Lower leg skin (tissue), 4 donors: Measurements from ENCODE around the gene CAMTA1. TPM values are rescaled to one million over a fixed set of nuclear protein-coding genes. Genes with fewer than 3 reads are reported as not detected.

Experiments used
- DNase-seq, 2 donors: peaks; one replicate each; pipeline ENCODE4 v3.0.0-alpha.2; 2019; ENCODE audit warnings: low spot score in 2 of 2
- H3K4me3 ChIP-seq: fragments of 200-600 bp; sonication (generic); 2 replicates; pipeline ENCODE4 v1.5.1; 2017; ENCODE audit warnings: mild to moderate bottlenecking, low read depth; ENCODE audit not compliant: poor library complexity, severe bottlenecking
- POLR2A ChIP-seq, 2 donors: fragments of 450-650 bp; IDR thresholded peaks; one replicate each; pipeline ENCODE4 v1.6.1; 2016 to 2017; ENCODE audit warnings: antibody characterized with exemption in 2 of 2, mild to moderate bottlenecking in 1 of 2, moderate library complexity in 1 of 2
- WGBS, 2 donors: methylation state at CpG; one replicate each; pipeline ENCODE4 v1.1.5; 2018; 5-methylcytosine and 5-hydroxymethylcytosine counted together
- intact Hi-C: fragments of 100-400 bp; cut with DNase I; formaldehyde crosslinking; loops from one replicate; pipeline ENCODE4 v1.15.0; 2023; ENCODE audit warnings: low total_unique reads
- total RNA-seq, 4 donors: library from RNA; depleted of rRNA; stranded (reverse); fragments of >200 nt; gene quantifications; one replicate each; pipeline ENCODE4 v1.1.0, GENCODE V29; 2016
- TF ChIP-seq, protein P1 (sequence below), 3 donors: fragments of 450-650 bp; IDR thresholded peaks; one replicate each; pipeline ENCODE4 v1.5.1; 2016; ENCODE audit warnings: antibody characterized with exemption in 3 of 3, mild to moderate bottlenecking in 3 of 3, moderate library complexity in 2 of 3

The CAMTA1 gene
- total RNA-seq, 4 donors from 2014 or later = 24.4 to 52.3 (median 32.9) TPM

DNA sequence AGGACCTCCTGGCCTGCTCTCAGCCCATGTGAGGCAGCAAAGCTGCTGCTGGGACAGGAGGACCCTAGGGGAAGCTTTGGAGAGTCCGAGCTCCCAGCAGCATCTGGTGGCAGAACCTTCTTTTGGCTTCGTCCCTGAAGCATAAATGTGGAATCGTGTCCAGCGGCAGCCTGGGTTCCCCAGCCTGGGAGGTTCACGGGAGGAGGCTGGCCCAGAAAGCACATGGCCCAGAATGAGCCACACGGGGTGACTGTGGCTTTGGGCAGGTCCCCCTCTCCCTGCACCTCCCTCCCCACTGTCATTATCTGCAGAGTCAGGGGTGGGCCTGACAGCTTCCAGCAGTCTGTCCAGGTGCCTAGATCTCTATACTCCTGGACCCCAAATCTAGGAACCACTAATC is 667.8 kb downstream of the CAMTA1 start:
- intact Hi-C loops = no loop called here
- no peak for DNase-seq

DNA sequence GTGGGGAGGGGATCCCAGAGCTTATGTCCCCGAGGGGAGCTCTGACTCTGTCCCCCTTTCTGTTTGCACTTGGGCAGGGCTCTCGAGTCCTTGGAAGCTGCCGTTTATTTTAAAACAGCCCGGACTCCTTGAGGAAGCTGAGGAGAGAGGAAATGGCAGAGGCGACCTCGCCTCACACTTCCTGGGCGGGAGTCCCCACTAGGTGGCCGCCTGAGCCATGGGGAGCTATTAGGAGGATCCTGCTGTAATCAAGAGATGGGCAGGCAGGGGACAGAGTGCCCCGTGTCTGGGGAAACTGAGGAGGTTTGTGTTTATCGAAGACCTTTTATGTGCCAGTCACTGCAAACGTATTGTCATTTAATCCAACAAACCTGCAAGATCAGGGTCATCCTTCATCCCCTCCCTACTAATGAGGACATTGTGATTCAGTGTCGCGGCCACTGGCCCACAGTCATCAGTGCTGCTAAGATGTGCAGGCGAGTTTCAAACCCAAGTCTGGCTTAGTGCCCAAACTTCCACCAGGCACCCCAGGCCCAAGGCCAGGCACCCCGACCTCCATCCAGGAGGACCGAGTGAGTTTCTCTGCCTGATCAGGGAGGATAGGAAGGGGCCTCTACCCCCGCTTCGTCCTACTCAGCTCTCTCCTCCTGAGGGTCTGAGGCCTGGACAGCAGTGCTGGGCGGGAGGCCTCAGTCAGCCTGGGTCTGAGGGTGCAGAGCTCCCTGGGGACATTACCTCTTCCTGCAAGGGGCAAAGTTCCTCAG is 669.0 kb downstream of the CAMTA1 start:
- intact Hi-C loops = no loop called here
- WGBS, 2 donors = 70 to 74% methylated on average over 19 of the region's 19 CpGs
- H3K4me3 ChIP-seq = no peak overlapping the region
- no peak for DNase-seq
- TF ChIP-seq, protein P1, sequence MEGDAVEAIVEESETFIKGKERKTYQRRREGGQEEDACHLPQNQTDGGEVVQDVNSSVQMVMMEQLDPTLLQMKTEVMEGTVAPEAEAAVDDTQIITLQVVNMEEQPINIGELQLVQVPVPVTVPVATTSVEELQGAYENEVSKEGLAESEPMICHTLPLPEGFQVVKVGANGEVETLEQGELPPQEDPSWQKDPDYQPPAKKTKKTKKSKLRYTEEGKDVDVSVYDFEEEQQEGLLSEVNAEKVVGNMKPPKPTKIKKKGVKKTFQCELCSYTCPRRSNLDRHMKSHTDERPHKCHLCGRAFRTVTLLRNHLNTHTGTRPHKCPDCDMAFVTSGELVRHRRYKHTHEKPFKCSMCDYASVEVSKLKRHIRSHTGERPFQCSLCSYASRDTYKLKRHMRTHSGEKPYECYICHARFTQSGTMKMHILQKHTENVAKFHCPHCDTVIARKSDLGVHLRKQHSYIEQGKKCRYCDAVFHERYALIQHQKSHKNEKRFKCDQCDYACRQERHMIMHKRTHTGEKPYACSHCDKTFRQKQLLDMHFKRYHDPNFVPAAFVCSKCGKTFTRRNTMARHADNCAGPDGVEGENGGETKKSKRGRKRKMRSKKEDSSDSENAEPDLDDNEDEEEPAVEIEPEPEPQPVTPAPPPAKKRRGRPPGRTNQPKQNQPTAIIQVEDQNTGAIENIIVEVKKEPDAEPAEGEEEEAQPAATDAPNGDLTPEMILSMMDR (IDR thresholded peaks at IDR 0.05) = no peak
- no peak for TF ChIP-seq POLR2A (IDR thresholded peaks at IDR 0.05)

More for the DNA sequence above, 667.8 kb downstream of the CAMTA1 start:
- 73 to 84% methylated on average over 6 of the region's 6 CpGs for WGBS, 2 donors
- H3K4me3 ChIP-seq = no peak overlapping the region
- TF ChIP-seq, protein P1 (IDR thresholded peaks at IDR 0.05) = no peak
- TF ChIP-seq POLR2A (IDR thresholded peaks at IDR 0.05) = no peak

DNA sequence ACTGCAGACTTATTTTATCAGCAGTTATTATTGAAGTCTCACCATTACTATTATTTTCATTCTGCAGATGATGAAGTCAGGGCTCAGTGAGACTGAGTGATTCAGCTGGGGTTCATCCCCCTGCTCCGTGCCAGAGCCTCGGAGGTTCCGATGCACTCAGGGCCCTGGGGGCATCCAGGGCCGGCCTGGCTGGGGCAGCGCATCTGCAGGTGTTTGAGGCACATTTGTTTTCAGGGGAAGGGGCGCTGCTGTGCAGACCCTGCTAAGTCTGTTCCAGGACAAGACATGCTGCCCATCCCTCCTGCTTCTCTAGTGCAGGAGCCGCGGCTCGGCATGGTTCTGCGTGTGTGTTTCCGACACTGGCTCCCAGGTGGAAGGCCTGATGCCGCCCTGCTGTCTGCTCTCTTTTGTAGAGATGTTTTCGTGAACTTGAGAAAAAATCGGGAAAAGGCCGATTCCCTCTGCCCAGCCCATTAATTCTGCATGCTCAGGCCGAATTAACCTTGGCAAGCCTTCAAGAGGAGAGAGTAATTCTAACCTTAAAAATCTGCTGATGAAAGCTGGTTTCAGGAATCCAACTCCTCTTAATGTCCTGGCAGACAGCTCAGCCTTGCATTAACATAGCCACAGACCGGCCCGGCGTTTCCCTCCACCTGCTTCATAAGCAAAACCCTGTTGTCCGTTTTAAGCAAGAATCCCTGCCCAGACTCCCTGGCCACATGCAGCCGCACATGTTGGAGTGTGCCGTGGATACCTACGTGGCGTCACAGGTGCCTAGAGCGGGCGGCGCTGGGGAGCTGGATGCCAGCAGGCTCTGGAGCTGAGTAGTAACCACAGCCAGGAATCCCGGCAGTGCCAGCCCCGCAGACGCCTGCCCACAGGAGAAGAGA is 669.9 kb downstream of the CAMTA1 start:
- TF ChIP-seq, protein P1 (IDR thresholded peaks at IDR 0.05) = no peak
- TF ChIP-seq POLR2A (IDR thresholded peaks at IDR 0.05) = no peak
- DNase-seq = no peak
- intact Hi-C loops = no loop called here
- WGBS, 2 donors = 45 to 57% methylated on average over 22 to 30 of the region's 30 CpGs
- H3K4me3 ChIP-seq = no peak overlapping the region

DNA sequence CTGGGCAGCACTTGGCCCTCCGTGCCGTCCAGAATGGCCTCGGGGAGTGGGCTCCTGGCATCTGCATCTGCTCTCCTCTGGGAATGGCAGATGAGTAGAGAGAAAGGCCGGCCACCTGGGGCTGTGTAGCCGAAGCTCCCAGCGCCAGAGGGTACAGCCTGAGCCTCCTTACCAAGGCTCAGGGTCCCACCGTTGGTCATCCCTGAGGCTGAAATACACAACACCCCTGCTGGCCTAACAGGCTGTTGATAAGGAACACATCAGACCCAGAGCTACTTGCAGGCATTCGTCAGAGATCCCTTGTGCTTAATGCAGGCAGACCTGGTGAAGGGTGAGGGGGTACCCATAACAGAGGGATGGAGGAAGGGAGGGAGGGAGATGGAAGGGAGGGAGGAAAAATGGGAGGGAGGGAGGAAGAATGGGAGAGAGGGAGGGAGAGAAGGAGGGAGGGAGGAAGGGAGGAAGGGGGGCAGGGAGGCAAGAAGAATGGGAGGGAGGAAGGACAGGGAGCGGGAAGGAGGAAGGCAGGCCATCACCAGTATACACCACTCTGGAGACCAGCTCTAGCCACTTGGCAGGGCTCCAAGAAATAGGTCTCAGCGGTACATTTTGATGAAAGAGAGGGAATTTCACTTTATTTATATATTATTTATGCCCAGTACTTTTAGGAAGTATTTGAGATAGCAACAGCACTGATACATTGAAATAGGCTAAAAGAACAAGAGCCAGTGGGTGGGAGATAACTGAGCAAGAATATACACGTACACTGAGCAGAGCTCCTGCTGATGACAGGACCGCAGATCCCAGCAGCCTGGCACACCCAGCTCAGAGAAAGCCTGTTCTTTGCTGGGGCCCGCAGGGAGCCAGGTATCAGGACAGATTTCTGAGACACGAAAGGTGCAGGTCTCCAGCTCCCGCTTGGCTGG is 670.8 kb downstream of the CAMTA1 start:
- TF ChIP-seq, protein P1 (IDR thresholded peaks at IDR 0.05) = no peak
- TF ChIP-seq POLR2A (IDR thresholded peaks at IDR 0.05) = no peak
- 54 to 55% methylated on average over 14 to 15 of the region's 15 CpGs for WGBS, 2 donors
- intact Hi-C loops = no loop called here
- H3K4me3 ChIP-seq = no peak overlapping the region
- no peak for DNase-seq

DNA sequence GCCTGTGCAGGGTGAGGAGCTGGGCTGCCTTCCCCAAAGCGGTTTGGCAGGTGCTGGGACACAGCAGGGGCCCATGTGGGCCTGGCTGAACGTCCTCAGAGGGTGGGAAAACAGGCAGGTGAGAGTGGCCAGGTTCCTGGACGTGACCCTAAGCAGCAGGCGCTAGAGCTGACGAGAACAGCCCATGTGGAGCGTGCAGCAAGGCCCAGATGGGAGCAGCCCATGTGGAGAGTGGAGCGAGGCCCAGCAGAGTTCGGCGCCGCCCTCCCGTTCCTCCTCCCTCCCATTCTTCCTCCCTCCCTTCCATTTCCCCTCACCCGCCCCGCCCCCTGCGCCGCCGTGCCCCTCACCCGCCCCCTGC is 671.4 kb downstream of the CAMTA1 start:
- intact Hi-C loops = no loop called here
- TF ChIP-seq, protein P1 (IDR thresholded peaks at IDR 0.05) = no peak
- TF ChIP-seq POLR2A (IDR thresholded peaks at IDR 0.05) = no peak
- H3K4me3 ChIP-seq = no peak overlapping the region
- no peak for DNase-seq
- 48 to 60% methylated on average over 17 of the region's 17 CpGs for WGBS, 2 donors
